ENCODE results near the gene ZNF618. TPM values are rescaled to one million over a fixed set of nuclear protein-coding genes. Genes with fewer than 3 reads are reported as not detected.

Gene ZNF618
- total and polyA plus RNA-seq, 2 experiments from 2014 or later = 12.1 to 22.1 TPM

DNA sequence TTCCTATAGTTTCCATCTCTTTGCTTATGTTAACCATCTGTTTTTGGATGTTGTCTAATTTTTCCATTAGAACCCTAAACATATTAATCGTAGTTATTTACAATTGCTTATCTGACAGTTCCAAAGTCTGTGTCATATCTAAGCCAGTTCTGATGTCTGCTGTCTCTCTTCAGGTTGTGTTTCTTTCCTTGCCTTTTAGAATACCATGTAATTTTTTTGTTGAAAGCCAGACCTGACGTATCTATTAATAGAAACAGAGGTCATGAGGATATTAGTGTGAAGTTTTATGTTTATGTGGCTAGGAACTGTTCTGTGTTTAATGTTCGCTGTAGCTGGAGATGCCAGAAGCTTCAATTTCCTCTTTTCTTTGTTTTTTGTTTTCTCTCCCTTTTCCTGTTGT is 52.2 kb downstream of the ZNF618 start (continued):
- TF ChIP-seq CTCF (conservative IDR thresholded peaks at IDR 0.05; ENCODE audit: low read depth in 2 of 2) (no peak), CREB1 (CRISPR knock-in tag; IDR thresholded peaks at IDR 0.05; ENCODE audit: low read depth) (no peak), EZH2 (IDR thresholded peaks at IDR 0.05; ENCODE audit: low read depth, unreplicated experiment) (no peak)

DNA sequence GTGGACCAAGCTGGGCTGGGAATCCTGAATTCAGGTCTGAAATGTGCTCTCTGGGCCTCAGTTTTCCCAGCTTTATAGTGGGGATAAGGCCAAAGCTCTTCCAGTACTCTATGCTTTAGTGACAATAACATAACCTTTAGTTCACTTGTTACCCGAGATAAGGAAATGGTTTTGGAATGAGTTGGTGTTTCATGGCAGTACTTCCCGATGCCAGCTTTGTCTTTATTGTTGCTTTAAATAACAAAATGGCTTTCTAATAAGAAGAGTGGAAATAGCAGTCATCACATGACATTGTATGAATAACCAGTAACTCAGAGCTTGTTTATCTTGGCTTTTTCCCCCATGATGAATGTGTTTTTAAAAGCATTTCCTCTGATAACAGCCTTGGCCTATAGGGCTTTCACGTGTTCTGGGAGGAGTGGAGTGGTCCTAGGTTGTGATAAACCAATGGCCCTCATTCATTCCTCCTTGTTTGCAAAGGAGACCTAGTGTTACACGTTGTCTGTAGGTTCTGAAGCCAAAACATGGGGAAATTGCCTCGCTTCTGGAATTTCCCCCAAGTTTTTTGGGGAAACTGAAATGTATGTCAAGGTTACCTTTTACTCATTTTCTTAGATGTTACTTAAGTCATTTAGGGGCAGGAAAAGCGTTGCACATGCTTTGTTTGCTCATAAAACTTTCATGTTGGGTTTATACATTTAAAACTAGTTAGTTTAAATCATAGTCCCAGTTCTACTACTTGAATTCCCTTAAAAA is 53.7 kb downstream of the ZNF618 start:
- H3K79me2 ChIP-seq (replicated peaks; ENCODE audit: insufficient read depth) = peaks cover 95% of the 10 kb centered on the region
- H4K20me1 ChIP-seq (replicated peaks; ENCODE audit: insufficient read depth) = peaks cover 21% of the 10 kb centered on the region
- peaks cover 9% of the 10 kb centered on the region for H3K36me3 Mint-ChIP-seq (ENCODE audit: low read depth)

More for the DNA sequence above, 53.7 kb downstream of the ZNF618 start:
- H3K27ac ChIP-seq (ENCODE audit: low read depth) = no peak overlapping the region
- H3K4me1 ChIP-seq (ENCODE audit: insufficient read depth) = peaks cover 8% of the 10 kb centered on the region
- DNase-seq (ENCODE audit: low spot score) = no peak
- ATAC-seq = no peak
- Mint-ChIP-seq H3K27ac (no peak overlapping the region), H3K27me3 (ENCODE audit: insufficient read depth, low read depth, poor library complexity) (peaks cover 4% of the 10 kb centered on the region), H3K4me1 (peaks cover 6% of the 10 kb centered on the region; the same call in 2 of the 3 replicates), H3K4me3 (no peak overlapping the region), H3K9me3 (peaks cover 10% of the 10 kb centered on the region; the same call in 2 of the 3 replicates)
- H3K36me3 ChIP-seq (ENCODE audit: insufficient read depth) = no peaks in the 10 kb centered on the region
- H3F3A ChIP-seq (replicated peaks; ENCODE audit: low read depth) = no peaks in the 10 kb centered on the region
- no peak overlapping the region for H3K4me2 ChIP-seq
- no peak overlapping the region for H2AFZ ChIP-seq
- H3K9me2 ChIP-seq (ENCODE audit: insufficient read depth) = peaks cover 7% of the 10 kb centered on the region; the same call in 1 of the 2 replicates
- no peak overlapping the region for H3K4me3 ChIP-seq
- TF ChIP-seq NANOG (IDR thresholded peaks at IDR 0.05; ENCODE audit: borderline replicate concordance) = no peak
- TF ChIP-seq, protein P1, sequence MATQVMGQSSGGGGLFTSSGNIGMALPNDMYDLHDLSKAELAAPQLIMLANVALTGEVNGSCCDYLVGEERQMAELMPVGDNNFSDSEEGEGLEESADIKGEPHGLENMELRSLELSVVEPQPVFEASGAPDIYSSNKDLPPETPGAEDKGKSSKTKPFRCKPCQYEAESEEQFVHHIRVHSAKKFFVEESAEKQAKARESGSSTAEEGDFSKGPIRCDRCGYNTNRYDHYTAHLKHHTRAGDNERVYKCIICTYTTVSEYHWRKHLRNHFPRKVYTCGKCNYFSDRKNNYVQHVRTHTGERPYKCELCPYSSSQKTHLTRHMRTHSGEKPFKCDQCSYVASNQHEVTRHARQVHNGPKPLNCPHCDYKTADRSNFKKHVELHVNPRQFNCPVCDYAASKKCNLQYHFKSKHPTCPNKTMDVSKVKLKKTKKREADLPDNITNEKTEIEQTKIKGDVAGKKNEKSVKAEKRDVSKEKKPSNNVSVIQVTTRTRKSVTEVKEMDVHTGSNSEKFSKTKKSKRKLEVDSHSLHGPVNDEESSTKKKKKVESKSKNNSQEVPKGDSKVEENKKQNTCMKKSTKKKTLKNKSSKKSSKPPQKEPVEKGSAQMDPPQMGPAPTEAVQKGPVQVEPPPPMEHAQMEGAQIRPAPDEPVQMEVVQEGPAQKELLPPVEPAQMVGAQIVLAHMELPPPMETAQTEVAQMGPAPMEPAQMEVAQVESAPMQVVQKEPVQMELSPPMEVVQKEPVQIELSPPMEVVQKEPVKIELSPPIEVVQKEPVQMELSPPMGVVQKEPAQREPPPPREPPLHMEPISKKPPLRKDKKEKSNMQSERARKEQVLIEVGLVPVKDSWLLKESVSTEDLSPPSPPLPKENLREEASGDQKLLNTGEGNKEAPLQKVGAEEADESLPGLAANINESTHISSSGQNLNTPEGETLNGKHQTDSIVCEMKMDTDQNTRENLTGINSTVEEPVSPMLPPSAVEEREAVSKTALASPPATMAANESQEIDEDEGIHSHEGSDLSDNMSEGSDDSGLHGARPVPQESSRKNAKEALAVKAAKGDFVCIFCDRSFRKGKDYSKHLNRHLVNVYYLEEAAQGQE (IDR thresholded peaks at IDR 0.05; ENCODE audit: unreplicated experiment) = no peak
- no peak for TF ChIP-seq POLR2AphosphoS5 (IDR thresholded peaks at IDR 0.05; ENCODE audit: low read depth)
- no peak for TF ChIP-seq EZH2phosphoT487 (IDR thresholded peaks at IDR 0.05; ENCODE audit: unreplicated experiment)
- no peaks in the 10 kb centered on the region for H3K27me3 ChIP-seq (ENCODE audit: insufficient read depth)
